GM18861 (cell line): ENCODE measurements around the gene RNF111.
"Not testable (repeated sequence)": the region's sequence is repeated elsewhere in the genome, so short reads cannot be mapped to it uniquely, and the experiment has no call there.

ENCODE experiments used
- ATAC-seq: cut with Tn5 transposase; IDR thresholded peaks from one replicate; pipeline ENCODE4 v1.9.1; 2021; ENCODE audit not compliant: unreplicated experiment

The RNF111 gene

GRCh38 chr15:58999694-59000093 is 12.2 kb downstream of the RNF111 start:
- ATAC-seq, result no peak

- ATAC-seq, result not testable (repeated sequence)
These were observed 12.8 kb downstream of the RNF111 start for GRCh38 chr15:59000251-59000650.

- no peak for ATAC-seq
These were observed 14.5 kb downstream of the RNF111 start for GRCh38 chr15:59001946-59002345.

GRCh38 chr15:59002418-59002859 is 15.0 kb downstream of the RNF111 start:
- ATAC-seq, result peak; percentile 42

- ATAC-seq, result no peak
These were observed 18.1 kb downstream of the RNF111 start for GRCh38 chr15:59005579-59005978.

GRCh38 chr15:59008086-59008485 is 20.6 kb downstream of the RNF111 start:
- ATAC-seq, result no peak

- no peak for ATAC-seq
These were observed 23.9 kb downstream of the RNF111 start for GRCh38 chr15:59011262-59011952.

GRCh38 chr15:59013246-59013873 is 25.9 kb downstream of the RNF111 start:
- no peak for ATAC-seq

GRCh38 chr15:59014068-59014467 is 26.6 kb downstream of the RNF111 start:
- ATAC-seq, result no peak

GRCh38 chr15:59017449-59017848 is 30.0 kb downstream of the RNF111 start:
- no peak for ATAC-seq

- no peak for ATAC-seq
These were observed 31.4 kb downstream of the RNF111 start for GRCh38 chr15:59018833-59019232.

- no peak for ATAC-seq
These were observed 32.9 kb downstream of the RNF111 start for GRCh38 chr15:59020322-59020721.

- no peak for ATAC-seq
These were observed 34.7 kb downstream of the RNF111 start for GRCh38 chr15:59022188-59022587.

- no peak for ATAC-seq
These were observed 38.7 kb downstream of the RNF111 start for GRCh38 chr15:59026207-59026606.

GRCh38 chr15:59028387-59028955 is 41.0 kb downstream of the RNF111 start:
- ATAC-seq, result no peak

GRCh38 chr15:59029554-59029953 is 42.1 kb downstream of the RNF111 start:
- no peak for ATAC-seq

- ATAC-seq, result no peak
These were observed 47.7 kb downstream of the RNF111 start for GRCh38 chr15:59035201-59035600.

GRCh38 chr15:59039225-59039624 is 51.8 kb downstream of the RNF111 start:
- no peak for ATAC-seq

GRCh38 chr15:59042041-59042440 is 54.6 kb downstream of the RNF111 start:
- ATAC-seq, result no peak

GRCh38 chr15:59048897-59049296 is 61.4 kb downstream of the RNF111 start:
- no peak for ATAC-seq

GRCh38 chr15:59051873-59052861 is 64.7 kb downstream of the RNF111 start:
- no peak for ATAC-seq
